Measurements from ENCODE around the gene VDAC1. TPM values are rescaled to one million over a fixed set of nuclear protein-coding genes. Genes with fewer than 3 reads are reported as not detected.
"Not testable (repeated sequence)": the region's sequence is repeated elsewhere in the genome, so short reads cannot be mapped to it uniquely, and the experiment has no call there.

VDAC1 gene
- total and polyA plus RNA-seq, 2 of the 8 experiments (the other 6 are each of a cell fraction or from before 2014, with no cell fraction given), result 111 to 301 TPM

GRCh38 chr5:133957080-133957479 is 47.7 kb downstream of the VDAC1 start (continued):
- no peak for TF ChIP-seq CTBP2 (IDR thresholded peaks at IDR 0.05; ENCODE audit: borderline replicate concordance, insufficient read depth, insufficient read length, low read length)

GRCh38 chr5:133956196-133956595 is 48.6 kb downstream of the VDAC1 start:
- H3K14ac ChIP-seq (ENCODE audit: insufficient read length); H3K4me3 ChIP-seq (ENCODE audit: extremely low read depth in 1 of 4, insufficient read depth in 2 of 4, low read depth in 3 of 4, low read length in 4 of 4); H2BK15ac ChIP-seq (ENCODE audit: low read length); H3K23me2 ChIP-seq (ENCODE audit: low read depth, low read length); FAIRE-seq; H2BK12ac ChIP-seq (ENCODE audit: low read depth, low read length); H3K79me1 ChIP-seq (ENCODE audit: low read depth, low read length); H4K8ac ChIP-seq (ENCODE audit: extremely low read depth, insufficient read depth, low read length); H4K20me1 ChIP-seq (replicated peaks in 1 of 2; ENCODE audit: control insufficient read depth in 1 of 2, insufficient read depth in 2 of 2, low read length in 2 of 2); H3K56ac ChIP-seq (replicated peaks; ENCODE audit: insufficient read length, low read depth, low read length); H3K4me1 ChIP-seq (replicated peaks in 1 of 4; ENCODE audit: control insufficient read depth in 3 of 4, insufficient read depth in 4 of 4, low read length in 3 of 4); H4K5ac ChIP-seq (ENCODE audit: insufficient read length, low read depth, low read length); H3K18ac ChIP-seq (ENCODE audit: extremely low read depth, low read length); H4K91ac ChIP-seq (replicated peaks; ENCODE audit: insufficient read length, low read length); H2BK20ac ChIP-seq (ENCODE audit: low read length); H2BK120ac ChIP-seq (replicated peaks; ENCODE audit: low read depth, low read length); CTCF ChIA-PET (ENCODE audit: partially characterized antibody); POLR2A ChIA-PET (ENCODE audit: partially characterized antibody); DNase-seq (ENCODE audit: low read depth in 1 of 2, low spot score in 2 of 2); H3K4ac ChIP-seq (replicated peaks; ENCODE audit: insufficient read length, low read depth, low read length); H3K27ac ChIP-seq (ENCODE audit: low read depth, low read length); H2BK5ac ChIP-seq (ENCODE audit: low read depth, low read length); H3K79me2 ChIP-seq (ENCODE audit: control insufficient read depth in 1 of 2, insufficient read depth in 2 of 2, low read length in 2 of 2); H3K9ac ChIP-seq (replicated peaks in 1 of 4; ENCODE audit: extremely low read depth in 1 of 4, low read depth in 3 of 4, low read length in 3 of 4); H3K23ac ChIP-seq (ENCODE audit: insufficient read length); H2AFZ ChIP-seq (ENCODE audit: low read length); H3K27me3 ChIP-seq (replicated peaks in 1 of 4; ENCODE audit: control insufficient read depth in 3 of 4, extremely low read depth in 1 of 4, insufficient read depth in 3 of 4, low read length in 3 of 4); H2AK5ac ChIP-seq (ENCODE audit: low read depth, low read length); H3K4me2 ChIP-seq (ENCODE audit: insufficient read depth in 1 of 2, low read depth in 2 of 2, low read length in 2 of 2); H3K9me3 ChIP-seq (ENCODE audit: insufficient read depth in 2 of 2, low read depth in 1 of 2, low read length in 1 of 2): not testable (repeated sequence)
- 100% methylated on average over 1 of the region's 1 CpG for WGBS, 2 experiments (ENCODE audit: extremely low coverage in 1 of 2, insufficient coverage in 1 of 2, insufficient read length in 1 of 2, insufficient replicate concordance in 2 of 2, low coverage in 1 of 2, low lambda C conversion rate in 2 of 2, missing lambda C conversion rate in 1 of 2)
- H3K36me3 ChIP-seq (ENCODE audit: control insufficient read depth in 2 of 4, insufficient read depth in 4 of 4, low read length in 3 of 4), result peaks cover 0 to 30% (median 8%) of the 10 kb centered on the region in 4 experiments

All from H1 (cell line).